ENCODE results near the gene ARAP2. TPM values are rescaled to one million over a fixed set of nuclear protein-coding genes. Genes with fewer than 3 reads are reported as not detected.

ARAP2 gene
- 10 to 100 TPM; 24.5 to 90.8 TPM for total RNA-seq

- Mint-ChIP-seq H3K36me3 (peaks cover 7 to 36% of the 10 kb centered on the region in 2 donors), H3K27ac (peak within 1 kb of the TSS; percentile 94 to 98), H3K9me3 (no peaks in the 10 kb centered on the region)
- peak; percentile 84 to 90 for ATAC-seq
- peak; percentile 76 to 88 for DNase-seq (ENCODE audit: low spot score in 2 of 2)
Measured at GRCh38 chr4:36244257-36245082, at the start of gene ARAP2. Gene ARAP2, minus strand, starts transcription at chr4:36244514. Its CDS starts 15,028 bp downstream, at chr4:36229486.

- H3K27ac Mint-ChIP-seq: no peak overlapping the region
- H3K36me3 Mint-ChIP-seq: peaks cover 0 to 9% of the 10 kb centered on the region in 2 donors
- no peak for DNase-seq (ENCODE audit: low spot score in 2 of 2)
- no peak for ATAC-seq
- H3K9me3 Mint-ChIP-seq: no peaks in the 10 kb centered on the region
Measured at GRCh38 chr4:36292556-36293188, 48.4 kb upstream of the ARAP2 start.

GRCh38 chr4:36290641-36291040 lies 46.3 kb upstream of the ARAP2 start:
- peaks cover 5 to 15% of the 10 kb centered on the region in 2 donors for H3K36me3 Mint-ChIP-seq
- no peak for ATAC-seq
- no peak overlapping the region for H3K27ac Mint-ChIP-seq
- peaks cover 0 to 4% of the 10 kb centered on the region in 2 donors for H3K9me3 Mint-ChIP-seq
- DNase-seq (ENCODE audit: low spot score in 2 of 2): no peak

- peaks cover 0 to 4% of the 10 kb centered on the region in 2 donors for H3K9me3 Mint-ChIP-seq
- H3K27ac Mint-ChIP-seq: no peak overlapping the region
- ATAC-seq (no peak), DNase-seq (ENCODE audit: low spot score in 2 of 2) (no peak)
- peaks cover 5 to 18% of the 10 kb centered on the region in 2 donors for H3K36me3 Mint-ChIP-seq
Measured at GRCh38 chr4:36288731-36289426, 44.6 kb upstream of the ARAP2 start.

- DNase-seq (ENCODE audit: low spot score in 2 of 2) (no peak), ATAC-seq (no peak)
- peaks cover 4 to 9% of the 10 kb centered on the region in 2 donors for H3K9me3 Mint-ChIP-seq
- peak overlapping the region; percentile 58 to 98 for H3K27ac Mint-ChIP-seq
- H3K36me3 Mint-ChIP-seq: peaks cover 5 to 42% of the 10 kb centered on the region in 2 donors
Measured at GRCh38 chr4:36286481-36286871, 42.2 kb upstream of the ARAP2 start.

- ATAC-seq: peak; percentile 92 to 97
- Mint-ChIP-seq H3K36me3 (peaks cover 5 to 45% of the 10 kb centered on the region in 2 donors), H3K9me3 (peaks cover 4 to 11% of the 10 kb centered on the region in 2 donors), H3K27ac (peak overlapping the region; percentile 97 to 98)
- DNase-seq (ENCODE audit: low spot score in 2 of 2): peak; percentile 59
Measured at GRCh38 chr4:36285784-36286480, 41.6 kb upstream of the ARAP2 start.

- ATAC-seq (no peak), DNase-seq (ENCODE audit: low spot score in 2 of 2) (no peak)
- Mint-ChIP-seq H3K27ac (no peak overlapping the region), H3K9me3 (peaks cover 4 to 11% of the 10 kb centered on the region in 2 donors), H3K36me3 (peaks cover 5 to 55% of the 10 kb centered on the region in 2 donors)
Measured at GRCh38 chr4:36283912-36284465, 39.7 kb upstream of the ARAP2 start.

- DNase-seq (ENCODE audit: low spot score in 2 of 2): no peak
- ATAC-seq: no peak
- H3K9me3 Mint-ChIP-seq: peaks cover 4 to 11% of the 10 kb centered on the region in 2 donors
- peaks cover 5 to 44% of the 10 kb centered on the region in 2 donors for H3K36me3 Mint-ChIP-seq
- no peak overlapping the region for H3K27ac Mint-ChIP-seq
Measured at GRCh38 chr4:36282503-36283030, 38.3 kb upstream of the ARAP2 start.

- peak in 1 of 2 donors; percentile 43 for DNase-seq (ENCODE audit: low spot score in 2 of 2)
- Mint-ChIP-seq H3K9me3 (peaks cover 4 to 11% of the 10 kb centered on the region in 2 donors), H3K36me3 (peaks cover 5 to 40% of the 10 kb centered on the region in 2 donors), H3K27ac (peak within 1 kb of the TSS; percentile 58 to 86)
- ATAC-seq: peak in 1 of 2 donors; percentile 60
Measured at GRCh38 chr4:36281384-36282106, 37.2 kb upstream of the ARAP2 start, which contains the start of gene DTHD1. Gene DTHD1, plus strand, starts transcription at chr4:36281616. Its CDS starts 143 bp downstream, at chr4:36281759.

- ATAC-seq: no peak
- Mint-ChIP-seq H3K27ac (no peak overlapping the region), H3K36me3 (peaks cover 0 to 40% of the 10 kb centered on the region in 2 donors), H3K9me3 (peaks cover 0 to 11% of the 10 kb centered on the region in 2 donors)
- no peak for DNase-seq (ENCODE audit: low spot score in 2 of 2)
Measured at GRCh38 chr4:36280555-36280954, 36.2 kb upstream of the ARAP2 start.

- no peak for DNase-seq (ENCODE audit: low spot score in 2 of 2)
- peak; percentile 43 to 47 for ATAC-seq
- H3K36me3 Mint-ChIP-seq: peaks cover 0 to 35% of the 10 kb centered on the region in 2 donors
- H3K9me3 Mint-ChIP-seq: peaks cover 0 to 11% of the 10 kb centered on the region in 2 donors
- H3K27ac Mint-ChIP-seq: peak overlapping the region; percentile 15 to 53
Measured at GRCh38 chr4:36278789-36279188, 34.5 kb upstream of the ARAP2 start.

GRCh38 chr4:36277533-36277932 lies 33.2 kb upstream of the ARAP2 start:
- Mint-ChIP-seq H3K36me3 (peaks cover 0 to 23% of the 10 kb centered on the region in 2 donors), H3K27ac (peak overlapping the region in 1 of 2 donors; percentile 76)
- peak in 1 of 2 donors; percentile 46 for ATAC-seq

GRCh38 chr4:36274158-36274557 lies 29.8 kb upstream of the ARAP2 start:
- ATAC-seq: no peak
- no peak overlapping the region for H3K27ac Mint-ChIP-seq
- no peaks in the 10 kb centered on the region for H3K9me3 Mint-ChIP-seq
- H3K36me3 Mint-ChIP-seq: no peaks in the 10 kb centered on the region
- no peak for DNase-seq (ENCODE audit: low spot score in 2 of 2)

More at GRCh38 chr4:36277533-36277932, 33.2 kb upstream of the ARAP2 start:
- no peak for DNase-seq (ENCODE audit: low spot score in 2 of 2)
- H3K9me3 Mint-ChIP-seq: peaks cover 0 to 11% of the 10 kb centered on the region in 2 donors

- no peak for DNase-seq (ENCODE audit: low spot score in 2 of 2)
- peak in 1 of 2 donors; percentile 25 for ATAC-seq
- Mint-ChIP-seq H3K27ac (no peak overlapping the region), H3K36me3 (no peaks in the 10 kb centered on the region), H3K9me3 (no peaks in the 10 kb centered on the region)
Measured at GRCh38 chr4:36273276-36273675, 29.0 kb upstream of the ARAP2 start.

All from activated naive CD4-positive, alpha-beta T cell treated with anti-CD3 and anti-CD28 coated beads, Interleukin-2, amount 50 U/mL, for 72 hours (primary cell).